SU-DHL-6 (cell line): ENCODE data around the gene CCDC27.
A peak's percentile ranks its signal among the peaks of the same experiment; 100 is the strongest.

ENCODE experiments used
- H2AFZ ChIP-seq: fragments of 200-600 bp; sonication (generic); 2 replicates; pipeline ENCODE4 v1.6.1; 2014; ENCODE audit warnings: low read depth, mild to moderate bottlenecking, moderate library complexity, mixed read lengths, antibody characterized with exemption, low read length; ENCODE audit not compliant: severe bottlenecking
- H3F3A ChIP-seq: fragments of 200-600 bp; shearing (Covaris generic); 2 replicates; pipeline ENCODE4 v1.6.0; 2016; ENCODE audit warnings: antibody characterized with exemption, mild to moderate bottlenecking; ENCODE audit not compliant: insufficient read depth
- H3K27ac ChIP-seq: fragments of 200-600 bp; sonication (generic); 2 replicates; pipeline ENCODE4 v1.5.1; 2016; ENCODE audit warnings: low read depth, mild to moderate bottlenecking, low read length, moderate library complexity, mixed read lengths
- H3K27me3 ChIP-seq: fragments of 200-600 bp; sonication (generic), shearing (Covaris generic); 2 replicates; pipeline ENCODE4 v1.6.0; 2014; ENCODE audit warnings: mild to moderate bottlenecking, low read length
- H3K36me3 ChIP-seq: fragments of 200-600 bp; sonication (generic); 2 replicates; pipeline ENCODE4 v1.6.1; 2014; ENCODE audit warnings: mild to moderate bottlenecking, low read length, mixed read lengths
- H3K4me2 ChIP-seq: fragments of 300-600, 200-600 bp; shearing (Covaris generic), sonication (generic); 2 replicates; pipeline ENCODE4 v1.6.0; 2014; ENCODE audit warnings: low read length, low read depth, mild to moderate bottlenecking; ENCODE audit not compliant: poor library complexity, severe bottlenecking
- H3K4me3 ChIP-seq: fragments of 200-600 bp; sonication (generic); 2 replicates; pipeline ENCODE4 v1.5.1; 2014; ENCODE audit warnings: antibody characterized with exemption, low read length, mild to moderate bottlenecking, mixed read lengths; ENCODE audit not compliant: insufficient read depth, poor library complexity, severe bottlenecking
- H3K79me2 ChIP-seq: fragments of 200-600 bp; sonication (generic); 2 replicates; pipeline ENCODE4 v1.6.1; 2014; ENCODE audit warnings: mild to moderate bottlenecking, low read length, moderate library complexity; ENCODE audit not compliant: insufficient read depth
- H3K9ac ChIP-seq: fragments of 200-600 bp; sonication (generic); 2 replicates; pipeline ENCODE4 v1.7.0; 2014; ENCODE audit warnings: mild to moderate bottlenecking, low read length
- H3K9me2 ChIP-seq: fragments of 200-600 bp; sonication (generic); replicated peaks from 2 replicates; pipeline ENCODE4 v1.6.1; 2014; ENCODE audit warnings: low read length; ENCODE audit not compliant: insufficient read depth
- H3K9me3 ChIP-seq: fragments of 200-600 bp; sonication (generic); 2 replicates; pipeline ENCODE4 v1.6.1; 2014; ENCODE audit warnings: low read length, mixed read lengths; ENCODE audit not compliant: insufficient read depth
- H4K20me1 ChIP-seq: fragments of 200-600 bp; sonication (generic); 2 replicates; pipeline ENCODE4 v1.6.1; 2014; ENCODE audit warnings: low read depth, mild to moderate bottlenecking, antibody characterized with exemption, low read length, moderate library complexity, mixed read lengths
- EZH2phosphoT487 ChIP-seq: fragments of 200-600 bp; sonication (generic), shearing (Covaris generic); conservative IDR thresholded peaks from 2 replicates; pipeline ENCODE4 v1.6.1; 2018; ENCODE audit warnings: mild to moderate bottlenecking, antibody characterized with exemption, low read length, moderate library complexity, mixed read lengths
- TF ChIP-seq, protein P1 (sequence below): fragments of 200-600 bp; sonication (generic); IDR thresholded peaks from one replicate; pipeline ENCODE4 v1.5.1; 2017; ENCODE audit warnings: antibody characterized with exemption, mild to moderate bottlenecking, low read length, moderate library complexity; ENCODE audit not compliant: insufficient read depth, poor library complexity, severe bottlenecking

Gene CCDC27

DNA sequence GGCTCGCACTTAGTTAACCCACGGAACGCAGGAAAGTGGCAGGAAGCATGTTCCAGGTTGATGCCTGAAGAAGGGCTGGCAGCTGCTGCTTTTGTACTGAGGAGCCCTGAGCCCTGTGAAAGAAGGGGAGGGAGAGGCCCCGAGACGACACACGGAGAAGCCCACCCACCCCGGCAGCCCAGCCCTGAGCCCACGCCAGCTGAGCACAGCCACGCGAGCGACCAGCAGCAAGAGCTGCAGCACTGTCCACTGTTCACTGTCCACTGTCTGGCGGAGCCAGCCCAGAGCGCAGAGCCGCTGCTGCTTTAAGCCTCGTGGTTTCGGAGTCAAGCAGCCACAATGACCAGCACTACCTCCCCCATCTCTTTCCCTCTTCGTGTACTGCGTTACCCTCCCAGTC, 38.7 kb downstream of the CCDC27 start:
- no peaks in the 10 kb centered on the region for H4K20me1 ChIP-seq
- no peaks in the 10 kb centered on the region for H3K36me3 ChIP-seq
- peaks cover 15% of the 10 kb centered on the region; the same call in 1 of the 2 replicates for H3K79me2 ChIP-seq
- H3K27ac ChIP-seq: no peak overlapping the region
- no peaks in the 10 kb centered on the region for H3K9me2 ChIP-seq
- H3K9ac ChIP-seq: no peak overlapping the region
- no peak overlapping the region for H3K4me3 ChIP-seq
- no peaks in the 10 kb centered on the region for H3K27me3 ChIP-seq
- no peaks in the 10 kb centered on the region for H3K9me3 ChIP-seq
- TF ChIP-seq EZH2phosphoT487: no peak
- TF ChIP-seq, protein P1, sequence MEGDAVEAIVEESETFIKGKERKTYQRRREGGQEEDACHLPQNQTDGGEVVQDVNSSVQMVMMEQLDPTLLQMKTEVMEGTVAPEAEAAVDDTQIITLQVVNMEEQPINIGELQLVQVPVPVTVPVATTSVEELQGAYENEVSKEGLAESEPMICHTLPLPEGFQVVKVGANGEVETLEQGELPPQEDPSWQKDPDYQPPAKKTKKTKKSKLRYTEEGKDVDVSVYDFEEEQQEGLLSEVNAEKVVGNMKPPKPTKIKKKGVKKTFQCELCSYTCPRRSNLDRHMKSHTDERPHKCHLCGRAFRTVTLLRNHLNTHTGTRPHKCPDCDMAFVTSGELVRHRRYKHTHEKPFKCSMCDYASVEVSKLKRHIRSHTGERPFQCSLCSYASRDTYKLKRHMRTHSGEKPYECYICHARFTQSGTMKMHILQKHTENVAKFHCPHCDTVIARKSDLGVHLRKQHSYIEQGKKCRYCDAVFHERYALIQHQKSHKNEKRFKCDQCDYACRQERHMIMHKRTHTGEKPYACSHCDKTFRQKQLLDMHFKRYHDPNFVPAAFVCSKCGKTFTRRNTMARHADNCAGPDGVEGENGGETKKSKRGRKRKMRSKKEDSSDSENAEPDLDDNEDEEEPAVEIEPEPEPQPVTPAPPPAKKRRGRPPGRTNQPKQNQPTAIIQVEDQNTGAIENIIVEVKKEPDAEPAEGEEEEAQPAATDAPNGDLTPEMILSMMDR: no peak
- no peak overlapping the region for H3K4me2 ChIP-seq
- no peak overlapping the region for H2AFZ ChIP-seq
- H3F3A ChIP-seq: no peaks in the 10 kb centered on the region

DNA sequence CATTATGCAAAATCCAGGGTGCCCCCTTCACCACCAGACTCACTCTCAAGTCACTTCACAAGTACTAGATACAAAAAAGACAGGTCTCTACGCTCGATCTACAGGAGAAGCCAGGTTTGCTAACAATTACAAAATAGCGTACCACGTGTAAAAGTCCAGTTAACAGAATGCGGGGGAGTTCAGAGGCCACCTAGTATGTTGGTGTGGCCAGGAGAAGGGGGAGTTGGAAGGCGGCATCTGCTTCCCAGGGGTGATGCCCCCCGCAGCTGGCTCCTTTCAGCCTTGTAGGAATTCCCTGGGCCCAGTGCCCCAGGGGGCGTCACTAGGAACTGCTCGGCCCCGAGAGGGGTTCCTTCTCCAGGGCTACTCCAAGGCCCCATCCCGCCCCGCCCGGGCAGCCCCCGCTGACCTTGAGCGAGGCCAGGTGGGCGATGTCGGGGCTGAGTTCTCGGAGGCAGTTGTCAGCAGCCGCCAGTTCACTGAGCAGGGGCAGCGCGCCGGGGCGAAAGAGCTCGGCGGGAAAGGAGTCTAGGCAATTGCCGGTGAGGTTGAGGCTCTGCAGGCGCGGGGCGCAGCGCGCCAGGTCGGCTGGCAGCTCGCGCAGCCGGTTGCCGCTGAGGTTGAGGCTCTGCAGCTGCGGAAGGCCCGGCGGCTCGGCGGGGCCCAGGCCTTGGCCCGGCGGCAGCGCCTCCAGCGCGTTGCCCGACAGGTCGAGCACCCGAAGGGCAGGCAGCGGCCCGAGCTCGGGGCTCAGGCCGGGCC, 43.4 kb downstream of the CCDC27 start:
- Histone ChIP-seq H3K36me3 (no peaks in the 10 kb centered on the region), H3K27me3 (no peaks in the 10 kb centered on the region), H2AFZ (no peak overlapping the region), H3K9me3 (no peaks in the 10 kb centered on the region), H3K27ac (no peak overlapping the region), H3K4me2 (peak overlapping the region; percentile 58), H3K9ac (peak overlapping the region; percentile 62), H3K9me2 (no peaks in the 10 kb centered on the region), H3F3A (no peaks in the 10 kb centered on the region), H4K20me1 (no peaks in the 10 kb centered on the region), H3K79me2 (peaks cover 15% of the 10 kb centered on the region; the same call in 1 of the 2 replicates), H3K4me3 (peak overlapping the region; percentile 76)
- TF ChIP-seq, protein P1: no peak
- TF ChIP-seq EZH2phosphoT487: no peak

DNA sequence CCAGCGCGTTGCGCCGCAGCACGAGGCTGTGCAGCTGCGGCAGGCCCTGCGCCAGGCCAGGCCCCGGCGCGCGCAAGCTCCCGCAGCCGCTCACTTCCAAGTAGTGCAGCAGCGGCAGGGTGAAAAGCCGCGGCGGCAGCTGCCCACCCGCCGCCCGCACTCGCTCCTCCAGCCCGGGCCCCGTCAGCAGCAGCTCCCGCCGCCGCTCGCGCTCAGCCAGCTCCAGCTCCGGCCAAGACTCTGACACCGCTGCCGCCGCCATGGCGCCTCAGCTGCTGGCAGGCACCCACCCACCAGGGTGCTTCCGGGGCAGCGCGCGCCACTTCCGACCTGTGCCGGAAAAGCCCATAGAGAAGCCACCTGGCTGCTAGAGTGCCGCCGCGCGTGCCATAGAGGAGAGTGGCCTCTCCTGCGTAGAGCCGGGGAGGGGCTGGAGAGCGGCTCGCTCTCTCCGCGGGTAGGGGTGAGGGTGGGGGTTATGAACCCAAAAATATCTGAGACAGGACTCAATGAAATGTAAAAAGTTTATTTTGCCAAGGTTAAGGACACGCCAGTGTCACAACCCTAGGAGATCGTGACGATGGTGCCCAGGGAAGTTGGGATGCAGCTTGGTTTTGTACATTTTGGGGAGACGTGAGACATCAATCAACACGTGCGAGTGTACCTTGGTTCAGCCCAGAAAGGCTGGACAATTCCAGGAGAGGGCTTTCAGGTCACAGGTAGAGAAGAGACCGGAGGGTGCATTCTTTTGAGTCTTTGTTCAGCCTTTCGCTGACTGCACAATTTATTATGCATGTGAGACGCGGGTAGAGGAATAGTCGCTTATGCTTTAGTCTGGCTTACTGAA, 44.2 kb downstream of the CCDC27 start, which contains the start of gene LRRC47:
TSS of gene LRRC47 (minus strand) at position 284 of the 847 bp plus-strand sequence. CDS start at position 262, 22 bp downstream.
- Histone ChIP-seq H3K9ac (peak within 1 kb of the TSS; percentile 62), H2AFZ (peak within 1 kb of the TSS; percentile 61), H3K9me2 (no peaks in the 10 kb centered on the region), H3K4me3 (peak within 1 kb of the TSS; percentile 76), H3K27ac (no peak within 1 kb of the TSS), H3K9me3 (no peaks in the 10 kb centered on the region), H3K79me2 (peaks cover 15% of the 10 kb centered on the region; the same call in 1 of the 2 replicates), H3K4me2 (peak within 1 kb of the TSS; percentile 58), H3K36me3 (no peaks in the 10 kb centered on the region), H3F3A (no peaks in the 10 kb centered on the region), H4K20me1 (no peaks in the 10 kb centered on the region), H3K27me3 (no peaks in the 10 kb centered on the region)
- no peak for TF ChIP-seq EZH2phosphoT487
- TF ChIP-seq, protein P1: no peak
